IMR-90 (cell line): ENCODE data around the gene NKPD1. TPM values are rescaled to one million over a fixed set of nuclear protein-coding genes. Genes with fewer than 3 reads are reported as not detected.

Experiments used
- ATAC-seq: fragments of 200-7000 bp; cut with Tn5 transposase; 2 replicates; pipeline ENCODE4 v1.9.1; 2020; ENCODE audit warnings: low read depth, mild to moderate bottlenecking, moderate library complexity
- BruUV-seq: library from RNA; stranded (reverse); fragments of 400-500 nt; replicated peaks from 2 replicates; lab custom pipeline; 2021; lab: Mats Ljungman, UMichigan
- CTCF ChIA-PET: fragments of 300-600 bp; formaldehyde crosslinking; extraction: SDS; loops from one replicate; lab custom pipeline; 2021; ENCODE audit warnings: antibody characterized with exemption; lab: Yijun Ruan, JAX
- POLR2A ChIA-PET: fragments of 300-600 bp; sonication (Branson Sonifier 250); formaldehyde crosslinking; loops from one replicate; lab custom pipeline; 2022; ENCODE audit warnings: antibody characterized with exemption; ENCODE audit not compliant: unreplicated experiment; lab: Charles Lee
- DNase-seq: peaks from one replicate; pipeline ENCODE4 v3.0.0; 2013
- H2AFZ ChIP-seq: replicated peaks from 2 replicates; pipeline ENCODE3; 2013; ENCODE audit warnings: low read length, mild to moderate bottlenecking; ENCODE audit not compliant: poor library complexity
- H2AK5ac ChIP-seq: 2 replicates; pipeline ENCODE4 v1.6.1; 2013; ENCODE audit warnings: low read depth, low read length, inconsistent platforms
- H2AK9ac ChIP-seq: replicated peaks from 2 replicates; pipeline ENCODE3; 2013; ENCODE audit warnings: mild to moderate bottlenecking, low read depth, low read length, moderate library complexity; ENCODE audit not compliant: poor library complexity
- H2BK120ac ChIP-seq: 2 replicates; pipeline ENCODE4 v1.6.1; 2013; ENCODE audit warnings: low read depth, low read length, inconsistent platforms
- H2BK15ac ChIP-seq: 3 replicates; pipeline ENCODE4 v1.6.1; 2013; ENCODE audit warnings: low read depth, low read length, inconsistent platforms
- H2BK20ac ChIP-seq: 2 replicates; pipeline ENCODE4 v1.6.1; 2013; ENCODE audit warnings: low read depth, mild to moderate bottlenecking, inconsistent platforms, low read length, moderate library complexity
- H2BK5ac ChIP-seq: 2 replicates; pipeline ENCODE4 v1.6.1; 2013; ENCODE audit warnings: mild to moderate bottlenecking, low read depth, low read length, inconsistent platforms; ENCODE audit not compliant: poor library complexity, severe bottlenecking
- H3K14ac ChIP-seq: replicated peaks from 2 replicates; pipeline ENCODE4 v1.6.1; 2013; ENCODE audit warnings: low read depth, low read length, inconsistent platforms
- H3K18ac ChIP-seq: 2 replicates; pipeline ENCODE4 v1.6.1; 2013; ENCODE audit warnings: low read depth, low read length, control low read depth
- H3K23ac ChIP-seq: 2 replicates; pipeline ENCODE4 v1.6.1; 2013; ENCODE audit warnings: low read depth, low read length, inconsistent platforms
- H3K27ac ChIP-seq: 2 replicates; pipeline ENCODE4 v1.5.1; 2013; ENCODE audit warnings: mild to moderate bottlenecking, control low read depth, low read length; ENCODE audit not compliant: insufficient read depth
- H3K27me3 ChIP-seq: 2 replicates; pipeline ENCODE4 v1.6.1; 2013; ENCODE audit warnings: low read length; ENCODE audit not compliant: control insufficient read depth, insufficient read depth
- H3K36me3 ChIP-seq: 2 replicates; pipeline ENCODE4 v1.6.1; 2013; ENCODE audit warnings: low read length, mixed read lengths; ENCODE audit not compliant: control insufficient read depth, insufficient read depth
- H3K4ac ChIP-seq: 2 replicates; pipeline ENCODE4 v1.6.1; 2013; ENCODE audit warnings: low read depth, low read length, inconsistent platforms
- H3K4me1 ChIP-seq: 2 replicates; pipeline ENCODE4 v1.6.1; 2013; ENCODE audit warnings: low read length, mixed read lengths; ENCODE audit not compliant: control insufficient read depth, insufficient read depth
- H3K4me2 ChIP-seq: 2 replicates; pipeline ENCODE4 v1.6.1; 2013; ENCODE audit warnings: low read depth, mild to moderate bottlenecking, control low read depth, low read length, moderate library complexity
- H3K4me3 ChIP-seq: 2 replicates; pipeline ENCODE4 v1.5.1; 2013; ENCODE audit warnings: low read depth, mild to moderate bottlenecking, control low read depth, low read length, moderate library complexity; ENCODE audit not compliant: insufficient read depth
- H3K56ac ChIP-seq: 2 replicates; pipeline ENCODE4 v1.6.1; 2013; ENCODE audit warnings: low read length, inconsistent platforms; ENCODE audit not compliant: insufficient read depth; ENCODE audit errors: extremely low read depth
- H3K79me1 ChIP-seq, 2 experiments: 2 replicates each; pipeline ENCODE4 v1.6.1; 2013; ENCODE audit warnings: low read length in 2 of 2, inconsistent platforms in 1 of 2, low read depth in 1 of 2
- H3K9ac ChIP-seq: 2 replicates; pipeline ENCODE4 v1.6.1; 2013; ENCODE audit warnings: low read depth, low read length, control low read depth
- H3K9me1 ChIP-seq: 2 replicates; pipeline ENCODE4 v1.6.1; 2013; ENCODE audit warnings: low read length, inconsistent platforms; ENCODE audit not compliant: insufficient read depth
- H3K9me3 ChIP-seq: 2 replicates; pipeline ENCODE4 v1.6.1; 2013; ENCODE audit warnings: low read length; ENCODE audit not compliant: control insufficient read depth, insufficient read depth
- H4K20me1 ChIP-seq: 2 replicates; pipeline ENCODE4 v1.6.1; 2013; ENCODE audit warnings: low read length, inconsistent platforms; ENCODE audit not compliant: insufficient read depth
- H4K5ac ChIP-seq: 2 replicates; pipeline ENCODE4 v1.6.1; 2013; ENCODE audit warnings: mild to moderate bottlenecking, low read depth, low read length, control low read depth
- H4K8ac ChIP-seq, 2 experiments: 2 replicates each; pipeline ENCODE4 v1.6.1; 2013; ENCODE audit warnings: low read depth in 2 of 2, low read length in 2 of 2, control low read depth in 1 of 2, inconsistent platforms in 1 of 2
- H4K91ac ChIP-seq: 2 replicates; pipeline ENCODE4 v1.6.1; 2013; ENCODE audit warnings: low read depth, low read length, inconsistent platforms; ENCODE audit not compliant: insufficient read depth
- BHLHE40 ChIP-seq: fragments of 150-350 bp; IDR thresholded peaks from 2 replicates; pipeline ENCODE4 v1.6.1; 2016; ENCODE audit warnings: mild to moderate bottlenecking, low read depth, low read length
- CEBPB ChIP-seq: IDR thresholded peaks from 2 replicates; pipeline ENCODE4 v1.6.1; 2012; ENCODE audit warnings: low read depth, low read length, improper control_type of control experiment
- CTCF ChIP-seq: conservative IDR thresholded peaks from 2 replicates; pipeline ENCODE4 v1.5.1; 2012; ENCODE audit warnings: mild to moderate bottlenecking, low read depth, low read length, improper control_type of control experiment
- ELK1 ChIP-seq: fragments of 150-350 bp; IDR thresholded peaks from 2 replicates; pipeline ENCODE4 v1.6.1; 2016; ENCODE audit warnings: low read depth, mild to moderate bottlenecking, low read length, moderate library complexity, borderline replicate concordance
- FOS ChIP-seq: fragments of 150-350 bp; IDR thresholded peaks from 2 replicates; pipeline ENCODE4 v1.6.1; 2016; ENCODE audit warnings: low read depth, low read length
- MAFK ChIP-seq: IDR thresholded peaks from 2 replicates; pipeline ENCODE4 v1.6.1; 2012; ENCODE audit warnings: low read depth, low read length, improper control_type of control experiment
- MAZ ChIP-seq: IDR thresholded peaks from 2 replicates; pipeline ENCODE4 v1.6.1; 2012; ENCODE audit warnings: low read depth, mild to moderate bottlenecking, low read length, improper control_type of control experiment, moderate library complexity, borderline replicate concordance
- MXI1 ChIP-seq: IDR thresholded peaks from 2 replicates; pipeline ENCODE4 v1.6.1; 2012; ENCODE audit warnings: low read depth, mild to moderate bottlenecking, low read length, moderate library complexity, borderline replicate concordance
- NFE2L2 ChIP-seq: fragments of 150-350 bp; IDR thresholded peaks from 2 replicates; pipeline ENCODE4 v1.6.1; 2016; ENCODE audit warnings: low read depth, mild to moderate bottlenecking, low read length
- POLR2A ChIP-seq: IDR thresholded peaks from 2 replicates; pipeline ENCODE4 v1.6.1; 2012; ENCODE audit warnings: mild to moderate bottlenecking, low read depth, low read length
- RAD21 ChIP-seq: IDR thresholded peaks from 2 replicates; pipeline ENCODE4 v1.6.1; 2012; ENCODE audit warnings: low read length, improper control_type of control experiment
- RCOR1 ChIP-seq: IDR thresholded peaks from 2 replicates; pipeline ENCODE4 v1.6.1; 2012; ENCODE audit warnings: mild to moderate bottlenecking, low read length, improper control_type of control experiment; ENCODE audit not compliant: insufficient replicate concordance
- RFX5 ChIP-seq: IDR thresholded peaks from 2 replicates; pipeline ENCODE4 v1.8.0; 2012; ENCODE audit warnings: low read depth, mild to moderate bottlenecking, low read length, moderate library complexity
- SMC3 ChIP-seq: fragments of 150-350 bp; IDR thresholded peaks from 2 replicates; pipeline ENCODE4 v1.6.1; 2016; ENCODE audit warnings: low read depth, mild to moderate bottlenecking, antibody characterized with exemption, low read length, moderate library complexity
- USF2 ChIP-seq: fragments of 150-350 bp; IDR thresholded peaks from 2 replicates; pipeline ENCODE4 v1.6.1; 2017; ENCODE audit warnings: mild to moderate bottlenecking, antibody characterized with exemption, low read length, low read depth
- WGBS, 2 experiments: methylation state at CpG; one replicate each; pipeline versions ENCODE4 v1.1.5 to v1.1.7; 2013; ENCODE audit warnings: missing lambda C conversion rate in 2 of 2; ENCODE audit not compliant: insufficient read length in 1 of 2; ENCODE audit errors: extremely low coverage in 2 of 2; 5-methylcytosine and 5-hydroxymethylcytosine counted together
- dilution Hi-C: fragments of 300-500 bp; cut with HindIII; formaldehyde crosslinking; loops from one replicate; pipeline ENCODE4 v1.14.3; 2018; ENCODE audit warnings: low sequenced_read_pairs; ENCODE audit not compliant: unreplicated experiment
- in situ Hi-C: fragments of 300-500 bp; cut with MboI; formaldehyde crosslinking; loops from 3 replicates; pipeline ENCODE4 v1.14.3; 2019; ENCODE audit warnings: low sequenced_read_pairs, inconsistent platforms, mixed read lengths
- intact Hi-C: fragments of 100-400 bp; cut with micrococcal nuclease; formaldehyde crosslinking; loops from 2 replicates; pipeline ENCODE4 v1.10.0; 2022
- polyA plus RNA-seq, 3 experiments: library from polyadenylated mRNA; depleted of rRNA; stranded (reverse); fragments of >200 nt; gene quantifications; 2 replicates each; pipeline ENCODE4 v1.2.3, GENCODE V29; 2012; ENCODE audit warnings: low replicate concordance in 1 of 3
- total RNA-seq: library from RNA; depleted of rRNA; stranded (reverse); fragments of >200 nt; gene quantifications from 2 replicates; pipeline ENCODE4 v1.2.3, GENCODE V29; 2012

The NKPD1 gene
- total and polyA plus RNA-seq, 2 of the 4 experiments (the other 2 are of a cell fraction), result under 0.01 to 0.09 TPM

GRCh38 chr19:45187421-45188100, 26.8 kb upstream of the NKPD1 start:
- Histone ChIP-seq H2BK15ac (no peak overlapping the region), H2AK5ac (no peak overlapping the region), H3K4me1 (no peaks in the 10 kb centered on the region), H4K5ac (no peak overlapping the region), H3K9me1 (no peaks in the 10 kb centered on the region), H3K4me3 (no peak overlapping the region), H3K9ac (no peak overlapping the region), H4K8ac (no peak overlapping the region), H3K9me3 (no peaks in the 10 kb centered on the region; the same call in 1 of the 2 replicates), H3K56ac (no peak overlapping the region), H2AFZ (peak overlapping the region; percentile 71), H3K4me2 (no peak overlapping the region), H2AK9ac (no peak overlapping the region), H3K79me1 (peaks cover 0 to 4% of the 10 kb centered on the region in 2 experiments; a peak in 1 of 4 replicates), H2BK5ac (no peak overlapping the region), H4K91ac (no peak overlapping the region), H2BK20ac (no peak overlapping the region), H3K27ac (no peak overlapping the region), H3K14ac (no peak overlapping the region), H3K27me3 (no peaks in the 10 kb centered on the region), H3K36me3 (no peaks in the 10 kb centered on the region), H4K20me1 (peaks cover 3% of the 10 kb centered on the region; the same call in 1 of the 2 replicates), H2BK120ac (no peak overlapping the region), H3K23ac (no peak overlapping the region), H3K4ac (no peak overlapping the region), H3K18ac (no peak overlapping the region)
- ATAC-seq (no peak), DNase-seq (no peak)
- dilution Hi-C loops, result no loop called here
- no TSS peak for BruUV-seq
- ChIA-PET CTCF (interaction anchor here (0.8 to 1.2 kb wide), 2 partner anchors 13 to 44 kb away, joined by 3 to 4 read pairs; no protein-coding TSS in a partner anchor), POLR2A (interaction anchor here (0.6 kb wide), 1 partner anchor 15 kb away, joined by 15 read pairs; no protein-coding TSS in a partner anchor)
- WGBS, 2 experiments, result 100% methylated on average over 1 of the region's 12 CpGs; no CpG with 5 or more reads in 1 of the 2 experiments
- in situ Hi-C loops, result no loop called here
- intact Hi-C loops, result no loop called here
- TF ChIP-seq CTCF, result peak; percentile 40
- no peak for TF ChIP-seq USF2
- TF ChIP-seq MXI1, result no peak
- no peak for TF ChIP-seq RFX5
- 0 out of 2 replicates have a peak, but pooled peaks have one; percentile 15 for TF ChIP-seq SMC3
- no peak for TF ChIP-seq CEBPB
- no peak for TF ChIP-seq POLR2A
- TF ChIP-seq FOS, result no peak
- peak; percentile 25; the same call in 1 of the 2 replicates for TF ChIP-seq RAD21
- TF ChIP-seq NFE2L2, result no peak
- no peak for TF ChIP-seq BHLHE40
- no peak for TF ChIP-seq ELK1
- no peak for TF ChIP-seq RCOR1
- TF ChIP-seq MAFK, result no peak
- TF ChIP-seq MAZ, result no peak
